ENCODE measurements around the gene DCAF16.

DCAF16 gene

GRCh38 chr4:17773135-17773698 lies 37.3 kb downstream of the DCAF16 start:
- TF ChIP-seq POLR2AphosphoS5 (IDR thresholded peaks at IDR 0.05; ENCODE audit: low read depth, low read length) (no peak), SIN3A (IDR thresholded peaks at IDR 0.05; ENCODE audit: borderline replicate concordance, insufficient read depth, low read length) (no peak), FOXP2 (optimal IDR thresholded peaks at IDR 0.05; ENCODE audit: borderline replicate concordance, extremely low read depth, extremely low read length, insufficient read depth) (no peak), REST (IDR thresholded peaks at IDR 0.05; ENCODE audit: insufficient read depth in 1 of 2, low read depth in 2 of 2, low read length in 2 of 2) (no peak), TAF1 (IDR thresholded peaks at IDR 0.05; ENCODE audit: borderline replicate concordance, insufficient read depth, low read length) (no peak)

GRCh38 chr4:17771284-17771908 lies 39.2 kb downstream of the DCAF16 start:
- TF ChIP-seq FOXP2 (optimal IDR thresholded peaks at IDR 0.05; ENCODE audit: borderline replicate concordance, extremely low read depth, extremely low read length, insufficient read depth) (no peak), SIN3A (IDR thresholded peaks at IDR 0.05; ENCODE audit: borderline replicate concordance, insufficient read depth, low read length) (no peak), REST (IDR thresholded peaks at IDR 0.05; ENCODE audit: insufficient read depth in 1 of 2, low read depth in 2 of 2, low read length in 2 of 2) (no peak), POLR2AphosphoS5 (IDR thresholded peaks at IDR 0.05; ENCODE audit: low read depth, low read length) (no peak), TAF1 (IDR thresholded peaks at IDR 0.05; ENCODE audit: borderline replicate concordance, insufficient read depth, low read length) (no peak)

GRCh38 chr4:17770845-17771244 lies 39.7 kb downstream of the DCAF16 start:
- TF ChIP-seq FOXP2 (optimal IDR thresholded peaks at IDR 0.05; ENCODE audit: borderline replicate concordance, extremely low read depth, extremely low read length, insufficient read depth) (no peak), REST (IDR thresholded peaks at IDR 0.05; ENCODE audit: insufficient read depth in 1 of 2, low read depth in 2 of 2, low read length in 2 of 2) (no peak), SIN3A (IDR thresholded peaks at IDR 0.05; ENCODE audit: borderline replicate concordance, insufficient read depth, low read length) (no peak), TAF1 (IDR thresholded peaks at IDR 0.05; ENCODE audit: borderline replicate concordance, insufficient read depth, low read length) (no peak), POLR2AphosphoS5 (IDR thresholded peaks at IDR 0.05; ENCODE audit: low read depth, low read length) (no peak)

GRCh38 chr4:17769406-17770174 lies 41.0 kb downstream of the DCAF16 start:
- no peak for TF ChIP-seq SIN3A (IDR thresholded peaks at IDR 0.05; ENCODE audit: borderline replicate concordance, insufficient read depth, low read length)
- TF ChIP-seq POLR2AphosphoS5 (IDR thresholded peaks at IDR 0.05; ENCODE audit: low read depth, low read length): no peak
- TF ChIP-seq TAF1 (IDR thresholded peaks at IDR 0.05; ENCODE audit: borderline replicate concordance, insufficient read depth, low read length): no peak
- no peak for TF ChIP-seq FOXP2 (optimal IDR thresholded peaks at IDR 0.05; ENCODE audit: borderline replicate concordance, extremely low read depth, extremely low read length, insufficient read depth)
- TF ChIP-seq REST (IDR thresholded peaks at IDR 0.05; ENCODE audit: insufficient read depth in 1 of 2, low read depth in 2 of 2, low read length in 2 of 2): no peak
